Measurements from ENCODE around the gene UBE2G2. TPM values are rescaled to one million over a fixed set of nuclear protein-coding genes. Genes with fewer than 3 reads are reported as not detected.

The UBE2G2 gene
- total RNA-seq, 1 experiment from 2014 or later: 117 TPM

DNA sequence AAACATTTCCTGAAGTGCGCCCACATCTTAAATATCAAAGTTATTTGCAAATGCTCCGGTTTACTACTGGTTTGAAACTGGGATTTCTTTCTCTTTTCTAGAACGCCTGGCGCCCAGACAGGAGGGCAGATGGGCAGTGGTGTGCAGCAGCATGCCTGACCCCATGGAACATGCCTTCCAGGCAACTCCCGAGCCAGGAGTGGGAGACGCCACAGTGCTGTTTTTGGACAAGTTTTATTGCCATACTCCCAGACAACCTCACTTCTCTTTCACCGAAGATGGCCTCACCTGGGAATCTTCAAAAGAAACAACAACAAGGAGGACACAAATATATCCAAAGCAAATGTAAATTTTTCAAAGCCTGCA, 21.5 kb downstream of the UBE2G2 start (continued):
- TF ChIP-seq RELA (CRISPR knock-in tag; IDR thresholded peaks at IDR 0.05; ENCODE audit: borderline replicate concordance) (no peak), GTF2I (CRISPR knock-in tag; conservative IDR thresholded peaks at IDR 0.05) (no peak), TEAD4 (CRISPR knock-in tag; IDR thresholded peaks at IDR 0.05) (no peak), SMAD3 (CRISPR knock-in tag; IDR thresholded peaks at IDR 0.05; ENCODE audit: borderline replicate concordance) (no peak), ZNF671 (CRISPR knock-in tag; IDR thresholded peaks at IDR 0.05) (no peak), ZNF317 (CRISPR knock-in tag; IDR thresholded peaks at IDR 0.05; ENCODE audit: borderline replicate concordance, low read depth) (no peak), NFYB (CRISPR knock-in tag; conservative IDR thresholded peaks at IDR 0.05; ENCODE audit: low read depth) (no peak)

DNA sequence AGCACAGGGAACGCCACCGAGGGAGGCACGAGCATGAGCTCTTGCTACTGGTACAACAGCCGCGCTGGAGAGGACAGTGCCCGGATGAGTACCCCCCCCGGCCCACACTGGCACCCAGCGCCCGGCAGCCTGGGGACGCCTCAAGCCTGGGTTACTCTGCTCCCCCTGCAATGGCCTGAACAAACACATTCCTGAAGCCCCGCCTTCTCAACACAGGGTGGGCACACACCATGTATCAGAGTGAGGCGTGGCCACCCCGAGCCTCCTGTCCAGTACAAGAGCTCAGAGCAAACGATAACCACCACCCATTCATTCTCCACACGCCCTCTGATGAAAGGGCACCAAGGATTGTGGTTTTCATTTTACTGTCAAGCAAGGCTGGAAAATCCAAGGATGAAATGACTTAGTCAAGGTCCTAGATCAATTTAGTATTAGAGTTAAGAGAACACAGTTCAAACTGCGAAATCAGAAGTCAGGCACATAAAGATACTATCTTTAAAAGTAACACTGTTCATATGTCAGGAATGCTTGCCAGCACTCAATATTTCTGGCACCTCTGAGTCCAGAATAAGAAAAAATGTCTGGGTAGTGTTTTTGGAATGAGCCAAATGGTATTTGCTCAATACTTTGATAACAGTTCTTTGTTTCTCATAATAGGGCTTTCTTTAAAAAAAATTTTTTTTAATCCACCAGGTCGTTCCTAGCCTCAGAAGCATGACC, 22.0 kb downstream of the UBE2G2 start:
- H3K27me3 Mint-ChIP-seq (ENCODE audit: low read depth): no peaks in the 10 kb centered on the region
- TF ChIP-seq NR1H2 (CRISPR knock-in tag; IDR thresholded peaks at IDR 0.05): no peak
- no peak for TF ChIP-seq ZBTB21 (CRISPR knock-in tag; IDR thresholded peaks at IDR 0.05; ENCODE audit: borderline replicate concordance)
- POLR2A ChIA-PET: interaction anchor here (0.7 kb wide), 1 partner anchor 25 kb away, joined by 3 read pairs; no protein-coding TSS in a partner anchor
- ATAC-seq (no peak), DNase-seq (ENCODE audit: low spot score) (no peak)
- no peaks in the 10 kb centered on the region for H3K4me1 Mint-ChIP-seq
- CTCF ChIA-PET: interaction anchor here (1.0 kb wide), 2 partner anchors 13 to 19 kb away, joined by 3 read pairs; no protein-coding TSS in a partner anchor
- 0 out of 2 replicates have a peak overlapping the region, but pooled peaks have one; percentile 6 for H3K27ac Mint-ChIP-seq
- peaks cover 57% of the 10 kb centered on the region for H3K36me3 Mint-ChIP-seq
- H3K9me3 Mint-ChIP-seq: peaks cover 4% of the 10 kb centered on the region
- H3K4me3 Mint-ChIP-seq: no peak overlapping the region

DNA sequence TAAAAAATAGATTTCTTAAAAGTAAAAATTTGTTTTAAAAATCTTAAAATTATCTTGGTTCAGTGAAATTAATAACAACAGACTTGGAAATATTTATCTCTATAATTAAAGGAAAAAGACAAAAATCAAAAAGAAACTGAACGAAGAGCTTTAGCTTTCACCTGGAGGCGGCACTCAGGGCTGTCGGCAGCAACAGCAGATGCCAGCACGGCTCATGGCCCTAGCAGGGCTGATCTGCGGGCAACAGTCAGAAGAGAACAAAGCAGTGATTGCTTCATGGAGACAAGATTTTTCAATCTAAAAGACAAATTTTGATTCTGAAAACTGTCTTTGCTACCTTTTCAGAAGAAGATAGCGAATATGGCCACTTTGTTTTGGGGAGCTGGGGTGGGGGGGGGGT, 22.6 kb downstream of the UBE2G2 start:
- no peak overlapping the region for H3K27ac Mint-ChIP-seq
- ChIA-PET POLR2A (interaction anchor here (0.7 kb wide), 1 partner anchor 25 kb away, joined by 3 read pairs; no protein-coding TSS in a partner anchor), CTCF (interaction anchor here (1.0 kb wide), 2 partner anchors 14 to 18 kb away, joined by 3 read pairs; no protein-coding TSS in a partner anchor)
- TF ChIP-seq MXD4 (CRISPR knock-in tag; IDR thresholded peaks at IDR 0.05; ENCODE audit: borderline replicate concordance) (no peak), JAZF1 (CRISPR knock-in tag; IDR thresholded peaks at IDR 0.05) (no peak), NR3C1 (CRISPR knock-in tag; conservative IDR thresholded peaks at IDR 0.05; ENCODE audit: low read depth) (no peak)
- TF ChIP-seq, protein P1, sequence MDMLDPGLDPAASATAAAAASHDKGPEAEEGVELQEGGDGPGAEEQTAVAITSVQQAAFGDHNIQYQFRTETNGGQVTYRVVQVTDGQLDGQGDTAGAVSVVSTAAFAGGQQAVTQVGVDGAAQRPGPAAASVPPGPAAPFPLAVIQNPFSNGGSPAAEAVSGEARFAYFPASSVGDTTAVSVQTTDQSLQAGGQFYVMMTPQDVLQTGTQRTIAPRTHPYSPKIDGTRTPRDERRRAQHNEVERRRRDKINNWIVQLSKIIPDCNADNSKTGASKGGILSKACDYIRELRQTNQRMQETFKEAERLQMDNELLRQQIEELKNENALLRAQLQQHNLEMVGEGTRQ (CRISPR knock-in tag; IDR thresholded peaks at IDR 0.05): no peak
- ATAC-seq (no peak), DNase-seq (ENCODE audit: low spot score) (no peak)
- H3K36me3 Mint-ChIP-seq: peaks cover 61% of the 10 kb centered on the region
- H3K27me3 Mint-ChIP-seq (ENCODE audit: low read depth): no peaks in the 10 kb centered on the region
- H3K4me1 Mint-ChIP-seq: no peaks in the 10 kb centered on the region
- peaks cover 4% of the 10 kb centered on the region for H3K9me3 Mint-ChIP-seq
- no peak overlapping the region for H3K4me3 Mint-ChIP-seq

- POLR2A ChIA-PET: interaction anchor here (0.7 kb wide), 1 partner anchor 24 kb away, joined by 3 read pairs; no protein-coding TSS in a partner anchor
- H3K27me3 Mint-ChIP-seq (ENCODE audit: low read depth): no peaks in the 10 kb centered on the region
- peaks cover 64% of the 10 kb centered on the region for H3K36me3 Mint-ChIP-seq
- no peak for DNase-seq (ENCODE audit: low spot score)
- no peak overlapping the region for H3K4me3 Mint-ChIP-seq
- peaks cover 4% of the 10 kb centered on the region for H3K9me3 Mint-ChIP-seq
- CTCF ChIA-PET: no interaction called here
- no peaks in the 10 kb centered on the region for H3K4me1 Mint-ChIP-seq
- H3K27ac Mint-ChIP-seq: peak overlapping the region; percentile 59
- ATAC-seq: no peak
- TF ChIP-seq AFF4 (CRISPR knock-in tag; IDR thresholded peaks at IDR 0.05; ENCODE audit: borderline replicate concordance) (no peak), IRF2 (CRISPR knock-in tag; IDR thresholded peaks at IDR 0.05; ENCODE audit: borderline replicate concordance, low read depth) (no peak), FOXP1 (CRISPR knock-in tag; IDR thresholded peaks at IDR 0.05; ENCODE audit: borderline replicate concordance) (no peak), JAZF1 (CRISPR knock-in tag; IDR thresholded peaks at IDR 0.05) (no peak), USF1 (CRISPR knock-in tag; IDR thresholded peaks at IDR 0.05) (no peak), ZNF138 (CRISPR knock-in tag; conservative IDR thresholded peaks at IDR 0.05) (no peak), ZNF423 (CRISPR knock-in tag; IDR thresholded peaks at IDR 0.05) (no peak), KAT7 (CRISPR knock-in tag; IDR thresholded peaks at IDR 0.05; ENCODE audit: borderline replicate concordance) (no peak), FOXK1 (CRISPR knock-in tag; IDR thresholded peaks at IDR 0.05) (no peak), ZNF416 (CRISPR knock-in tag; IDR thresholded peaks at IDR 0.05) (no peak)
- TF ChIP-seq, protein P2, sequence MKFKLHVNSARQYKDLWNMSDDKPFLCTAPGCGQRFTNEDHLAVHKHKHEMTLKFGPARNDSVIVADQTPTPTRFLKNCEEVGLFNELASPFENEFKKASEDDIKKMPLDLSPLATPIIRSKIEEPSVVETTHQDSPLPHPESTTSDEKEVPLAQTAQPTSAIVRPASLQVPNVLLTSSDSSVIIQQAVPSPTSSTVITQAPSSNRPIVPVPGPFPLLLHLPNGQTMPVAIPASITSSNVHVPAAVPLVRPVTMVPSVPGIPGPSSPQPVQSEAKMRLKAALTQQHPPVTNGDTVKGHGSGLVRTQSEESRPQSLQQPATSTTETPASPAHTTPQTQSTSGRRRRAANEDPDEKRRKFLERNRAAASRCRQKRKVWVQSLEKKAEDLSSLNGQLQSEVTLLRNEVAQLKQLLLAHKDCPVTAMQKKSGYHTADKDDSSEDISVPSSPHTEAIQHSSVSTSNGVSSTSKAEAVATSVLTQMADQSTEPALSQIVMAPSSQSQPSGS (CRISPR knock-in tag; IDR thresholded peaks at IDR 0.05; ENCODE audit: borderline replicate concordance, low read depth): no peak
Observed at GRCh38 chr21:44778499-44778911, 23.1 kb downstream of the UBE2G2 start.
